ENCODE results near the gene IQGAP1. TPM values are rescaled to one million over a fixed set of nuclear protein-coding genes. Genes with fewer than 3 reads are reported as not detected.
"Not testable (repeated sequence)": the region's sequence is repeated elsewhere in the genome, so short reads cannot be mapped to it uniquely, and the experiment has no call there.

Gene IQGAP1
- total and polyA plus RNA-seq, 9 of the 15 experiments (the other 6 are each of a cell fraction or from before 2014, with no cell fraction given) = 37.6 to 143 (median 77.7) TPM

- Histone ChIP-seq H3K79me2 (ENCODE audit: control insufficient read depth, insufficient read depth, low read length) (peaks cover 33% of the 10 kb centered on the region), H3K4me1 (replicated peaks in 1 of 2; ENCODE audit: control insufficient read depth in 2 of 2, insufficient read depth in 2 of 2, low read length in 2 of 2) (peaks cover 0 to 23% of the 10 kb centered on the region in 2 experiments; a peak in 4 of 5 replicates)
- H3K9me1 ChIP-seq (ENCODE audit: control insufficient read depth, insufficient read depth, low read length); H3K36me3 ChIP-seq (ENCODE audit: control insufficient read depth, insufficient read depth, low read length); H3K4me3 ChIP-seq; DNase-seq (ENCODE audit: extremely low read depth in 1 of 4, low spot score in 3 of 4); H4K20me1 ChIP-seq (replicated peaks; ENCODE audit: control insufficient read depth, insufficient read depth, low read length); intact Hi-C loops (cut with micrococcal nuclease); H3K9ac ChIP-seq (ENCODE audit: insufficient read depth in 1 of 2, low read depth in 2 of 2, low read length in 2 of 2); H3K4me2 ChIP-seq (ENCODE audit: insufficient read depth, low read length); H2AFZ ChIP-seq (ENCODE audit: low read depth, low read length); FAIRE-seq; H3K27me3 ChIP-seq (ENCODE audit: control insufficient read depth in 2 of 2, insufficient read depth in 2 of 2, low read length in 2 of 2); H3K27ac ChIP-seq (ENCODE audit: extremely low read depth, low read depth, low read length); H3K9me3 ChIP-seq (replicated peaks; ENCODE audit: control insufficient read depth, insufficient read depth, low read depth, low read length); in situ Hi-C loops (cut with MboI); POLR2A ChIA-PET; BruUV-seq (replicated peaks); CTCF ChIA-PET (ENCODE audit: low intra/inter-chr PET ratio); ATAC-seq: not testable (repeated sequence)
- 94% methylated on average over 4 of the region's 4 CpGs for WGBS (ENCODE audit: insufficient coverage, low coverage, missing lambda C conversion rate)
Measured at GRCh38 chr15:90410316-90410715, 22.3 kb downstream of the IQGAP1 start.

GRCh38 chr15:90411176-90411575 is 23.1 kb downstream of the IQGAP1 start:
- ChIA-PET POLR2A (interaction anchor here (3.8 kb wide), 1 partner anchor 10 kb away, joined by 19 read pairs; no protein-coding TSS in a partner anchor), CTCF (ENCODE audit: low intra/inter-chr PET ratio) (no interaction called here)
- H3K79me2 ChIP-seq (ENCODE audit: control insufficient read depth, insufficient read depth, low read length) = peaks cover 31% of the 10 kb centered on the region
- H2AFZ ChIP-seq (ENCODE audit: low read depth, low read length) = no peak overlapping the region
- H3K9me3 ChIP-seq (replicated peaks; ENCODE audit: control insufficient read depth, insufficient read depth, low read depth, low read length) = no peaks in the 10 kb centered on the region
- H3K9me1 ChIP-seq (ENCODE audit: control insufficient read depth, insufficient read depth, low read length) = no peaks in the 10 kb centered on the region
- no peaks in the 10 kb centered on the region for H3K27me3 ChIP-seq (ENCODE audit: control insufficient read depth in 2 of 2, insufficient read depth in 2 of 2, low read length in 2 of 2)
- intact Hi-C loops (cut with micrococcal nuclease) = no loop called here
- no peak overlapping the region for H3K4me2 ChIP-seq (ENCODE audit: insufficient read depth, low read length)
- no TSS peak for BruUV-seq (replicated peaks)
- H3K4me3 ChIP-seq = no peak overlapping the region
- WGBS (ENCODE audit: insufficient coverage, low coverage, missing lambda C conversion rate) = 51% methylated on average over 2 of the region's 2 CpGs
- no peak overlapping the region for H3K27ac ChIP-seq (ENCODE audit: extremely low read depth, low read depth, low read length)
- TF ChIP-seq NRF1 (conservative IDR thresholded peaks at IDR 0.05 in 1 of 2, IDR thresholded peaks at IDR 0.05 in 1 of 2) (no peak), ZNF311 (CRISPR knock-in tag; IDR thresholded peaks at IDR 0.05) (no peak)
- peaks cover 0 to 23% of the 10 kb centered on the region in 2 experiments; a peak in 4 of 5 replicates for H3K4me1 ChIP-seq (replicated peaks in 1 of 2; ENCODE audit: control insufficient read depth in 2 of 2, insufficient read depth in 2 of 2, low read length in 2 of 2)
- DNase-seq (ENCODE audit: extremely low read depth in 1 of 4, low spot score in 3 of 4) (no peak), FAIRE-seq (no peak), ATAC-seq (no peak)
- no peaks in the 10 kb centered on the region for H4K20me1 ChIP-seq (replicated peaks; ENCODE audit: control insufficient read depth, insufficient read depth, low read length)
- no peak overlapping the region for H3K9ac ChIP-seq (ENCODE audit: insufficient read depth in 1 of 2, low read depth in 2 of 2, low read length in 2 of 2)
- no peaks in the 10 kb centered on the region; the same call in 2 of the 3 replicates for H3K36me3 ChIP-seq (ENCODE audit: control insufficient read depth, insufficient read depth, low read length)
- in situ Hi-C loops (cut with MboI) = no loop called here
